ENCODE results near the gene FGF5. TPM values are rescaled to one million over a fixed set of nuclear protein-coding genes. Genes with fewer than 3 reads are reported as not detected.
A peak's percentile ranks its signal among the peaks of the same experiment; 100 is the strongest.

Gene FGF5
- total RNA-seq, 1 donor from 2014 or later = not detected

GRCh38 chr4:80261989-80262600 is 4.4 kb upstream of the FGF5 start:
- no peak overlapping the region for H3K27ac Mint-ChIP-seq
- peaks cover 29% of the 10 kb centered on the region for H3K4me1 Mint-ChIP-seq
- H3K9ac ChIP-seq = no peak overlapping the region
- H3K9me3 ChIP-seq (ENCODE audit: low read depth) = no peaks in the 10 kb centered on the region
- H3K4me1 ChIP-seq = peaks cover 31% of the 10 kb centered on the region
- H3K27ac ChIP-seq = no peak overlapping the region
- TF ChIP-seq CTCF (IDR thresholded peaks at IDR 0.05) (no peak), EZH2 (IDR thresholded peaks at IDR 0.05) (no peak), EZH2phosphoT487 (IDR thresholded peaks at IDR 0.05) (no peak)
- H3K9me3 Mint-ChIP-seq = peaks cover 3% of the 10 kb centered on the region
- no peak for DNase-seq (ENCODE audit: low spot score)
- no peak overlapping the region for H3K4me3 ChIP-seq
- peaks cover 18% of the 10 kb centered on the region for H4K20me1 ChIP-seq (ENCODE audit: low read depth)
- H3K36me3 Mint-ChIP-seq = no peaks in the 10 kb centered on the region
- no peaks in the 10 kb centered on the region for H3K79me2 ChIP-seq (ENCODE audit: low read depth)
- no peak overlapping the region for H2AFZ ChIP-seq (replicated peaks)
- peaks cover 51% of the 10 kb centered on the region for H3K27me3 Mint-ChIP-seq (ENCODE audit: insufficient read depth, low read depth)
- no peak overlapping the region for H3K4me2 ChIP-seq
- no peaks in the 10 kb centered on the region for H3F3A ChIP-seq (ENCODE audit: low read depth)
- H3K36me3 ChIP-seq = no peaks in the 10 kb centered on the region
- no peak overlapping the region for H3K4me3 Mint-ChIP-seq
- peaks cover 100% of the 10 kb centered on the region for H3K27me3 ChIP-seq

DNA sequence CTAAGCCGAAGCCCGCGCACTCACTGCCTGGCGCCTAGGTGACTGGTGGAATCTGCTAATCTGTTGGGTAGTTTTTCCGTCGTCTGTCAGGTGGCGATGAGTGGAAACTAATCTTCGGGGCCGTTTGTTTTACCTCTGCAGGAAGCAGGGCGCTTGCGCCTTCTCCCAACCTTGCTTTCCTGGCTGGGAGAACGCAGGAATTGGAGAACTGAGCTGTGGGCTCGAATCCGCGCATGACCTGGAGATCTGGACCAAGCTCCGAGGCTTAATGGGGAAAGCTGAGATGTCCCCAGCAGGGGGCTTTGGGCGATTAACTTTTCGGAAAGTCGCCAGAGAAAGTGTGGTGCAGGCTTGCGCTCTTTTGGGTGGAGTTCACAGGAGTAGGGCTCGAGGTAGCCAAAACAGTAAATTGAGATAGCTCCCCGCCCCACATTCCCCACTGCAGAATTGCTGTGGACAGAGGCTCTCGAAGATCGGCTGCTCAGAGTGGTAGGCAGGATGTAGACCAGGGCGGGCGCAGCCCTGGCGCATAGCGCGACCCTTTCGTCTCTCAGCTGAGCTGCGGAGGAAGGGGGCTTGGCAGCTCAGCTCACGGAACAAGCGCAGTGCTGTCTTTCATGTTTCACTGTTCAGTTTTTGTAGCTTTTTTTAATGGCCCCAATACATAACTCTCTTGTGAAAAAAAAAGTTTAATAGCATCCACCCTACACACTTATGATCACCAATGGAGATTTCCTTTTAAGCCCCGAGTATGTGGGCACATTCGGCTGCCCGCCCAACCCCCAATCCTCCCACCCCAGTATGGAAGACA is 2.7 kb upstream of the FGF5 start:
- peak overlapping the region; percentile 75 for H3K4me3 Mint-ChIP-seq
- H3K27ac Mint-ChIP-seq = no peak overlapping the region
- H3K27me3 Mint-ChIP-seq (ENCODE audit: insufficient read depth, low read depth) = peaks cover 66% of the 10 kb centered on the region

GRCh38 chr4:80264352-80264647 is 2.2 kb upstream of the FGF5 start:
- H3K9ac ChIP-seq = no peak overlapping the region

More for the DNA sequence above, 2.7 kb upstream of the FGF5 start:
- peaks cover 18% of the 10 kb centered on the region for H4K20me1 ChIP-seq (ENCODE audit: low read depth)
- H3K9me3 ChIP-seq (ENCODE audit: low read depth) = no peaks in the 10 kb centered on the region
- peaks cover 100% of the 10 kb centered on the region for H3K27me3 ChIP-seq
- H3K9ac ChIP-seq = no peak overlapping the region
- H3K79me2 ChIP-seq (ENCODE audit: low read depth) = no peaks in the 10 kb centered on the region
- peak; percentile 55 for DNase-seq (ENCODE audit: low spot score)
- no peaks in the 10 kb centered on the region for H3F3A ChIP-seq (ENCODE audit: low read depth)
- H3K27ac ChIP-seq = no peak overlapping the region
- Mint-ChIP-seq H3K36me3 (no peaks in the 10 kb centered on the region), H3K4me1 (peaks cover 29% of the 10 kb centered on the region), H3K9me3 (peaks cover 3% of the 10 kb centered on the region)
- peaks cover 31% of the 10 kb centered on the region for H3K4me1 ChIP-seq
- TF ChIP-seq EZH2 (IDR thresholded peaks at IDR 0.05) (peak; percentile 87), EZH2phosphoT487 (IDR thresholded peaks at IDR 0.05) (peak; percentile 82), CTCF (IDR thresholded peaks at IDR 0.05) (no peak)
- peak overlapping the region; percentile 4 for H2AFZ ChIP-seq (replicated peaks)
- H3K4me2 ChIP-seq = peak overlapping the region; percentile 69
- no peaks in the 10 kb centered on the region for H3K36me3 ChIP-seq
- peak overlapping the region; percentile 36 for H3K4me3 ChIP-seq

More at GRCh38 chr4:80264352-80264647, 2.2 kb upstream of the FGF5 start:
- H3K27me3 ChIP-seq = peaks cover 100% of the 10 kb centered on the region
- H4K20me1 ChIP-seq (ENCODE audit: low read depth) = peaks cover 18% of the 10 kb centered on the region
- peak; percentile 5 for DNase-seq (ENCODE audit: low spot score)
- no peak overlapping the region for H3K27ac ChIP-seq
- H3K4me3 ChIP-seq = no peak overlapping the region
- H3K9me3 ChIP-seq (ENCODE audit: low read depth) = no peaks in the 10 kb centered on the region
- peak; percentile 9 for TF ChIP-seq EZH2phosphoT487 (IDR thresholded peaks at IDR 0.05)
- no peak for TF ChIP-seq EZH2 (IDR thresholded peaks at IDR 0.05)
- no peak for TF ChIP-seq CTCF (IDR thresholded peaks at IDR 0.05)
- H2AFZ ChIP-seq (replicated peaks) = no peak overlapping the region
- H3K4me1 ChIP-seq = peaks cover 25% of the 10 kb centered on the region
- H3F3A ChIP-seq (ENCODE audit: low read depth) = no peaks in the 10 kb centered on the region
- H3K9me3 Mint-ChIP-seq = peaks cover 3% of the 10 kb centered on the region
- H3K4me1 Mint-ChIP-seq = peaks cover 29% of the 10 kb centered on the region
- H3K79me2 ChIP-seq (ENCODE audit: low read depth) = no peaks in the 10 kb centered on the region
- H3K4me3 Mint-ChIP-seq = peak overlapping the region; percentile 75
- no peaks in the 10 kb centered on the region for H3K36me3 Mint-ChIP-seq
- no peak overlapping the region for H3K27ac Mint-ChIP-seq
- H3K36me3 ChIP-seq = no peaks in the 10 kb centered on the region
- peak overlapping the region; percentile 69 for H3K4me2 ChIP-seq
- H3K27me3 Mint-ChIP-seq (ENCODE audit: insufficient read depth, low read depth) = peaks cover 71% of the 10 kb centered on the region

Measured in neural progenitor cell (in vitro differentiated cells).